Right lobe of liver (tissue), 6 donors: ENCODE results near the gene CEP128. TPM values are rescaled to one million over a fixed set of nuclear protein-coding genes. Genes with fewer than 3 reads are reported as not detected.

Source experiments
- ATAC-seq, 4 donors: fragments of 200-7000 bp; cut with Tn5 transposase; one replicate each; pipeline ENCODE4 v1.9.1; 2020; ENCODE audit warnings: mild to moderate bottlenecking in 4 of 4, moderate library complexity in 4 of 4
- DNase-seq, 3 donors: peaks; one replicate each; pipeline ENCODE4 v3.0.0-alpha.2; 2020
- H3K27ac ChIP-seq, 3 donors: fragments of 200-600 bp; one replicate each; pipeline ENCODE4 v1.8.0; 2022
- H3K27me3 ChIP-seq, 2 donors: fragments of 200-600 bp; one replicate each; pipeline ENCODE4 v1.8.0; 2022
- H3K36me3 ChIP-seq, 4 donors: fragments of 200-600 bp; sonication (generic) in 1 of 4; one replicate each; pipeline versions ENCODE4 v1.5.1 to v1.8.0; 2017 to 2022; ENCODE audit warnings: control low read depth in 1 of 4
- H3K4me1 ChIP-seq, 4 donors: fragments of 200-600 bp; sonication (generic) in 1 of 4; one replicate each; pipeline versions ENCODE4 v1.5.1 to v1.8.0; 2017 to 2022; ENCODE audit warnings: control low read depth in 1 of 4
- H3K4me3 ChIP-seq, 3 donors: fragments of 200-600 bp; one replicate each; pipeline ENCODE4 v1.8.0; 2022
- H3K9me3 ChIP-seq, 4 donors: fragments of 200-600 bp; sonication (generic) in 1 of 4; one replicate each; pipeline versions ENCODE4 v1.5.1 to v1.8.0; 2017 to 2022; ENCODE audit warnings: control low read depth in 1 of 4
- POLR2A ChIP-seq: fragments of 450-650 bp; IDR thresholded peaks from one replicate; pipeline ENCODE4 v1.6.1; 2017; ENCODE audit warnings: antibody characterized with exemption, mild to moderate bottlenecking
- WGBS: methylation state at CpG from one replicate; pipeline ENCODE4 v1.1.6; 2018; ENCODE audit warnings: low coverage, low lambda C conversion rate; ENCODE audit not compliant: insufficient coverage; ENCODE audit errors: missing lambda C conversion rate; 5-methylcytosine and 5-hydroxymethylcytosine counted together
- intact Hi-C, 2 donors: fragments of 100-400 bp; cut with DNase I; formaldehyde crosslinking; loops; one replicate each; pipeline versions ENCODE4 v1.11.2 to v1.14.1; 2022
- total RNA-seq, 6 experiments: library from RNA; depleted of rRNA in 2 of 6; stranded (reverse); fragments of >200 nt in 2 of 6; fragmentation: NEBNext Ultra II Directional in 3 of 6; extraction: Animal tissue kit (Norgen Biotek cat#: 25700) in 3 of 6; gene quantifications; one replicate each; pipeline versions ENCODE4 v1.1.0 to v1.2.4, GENCODE V29; 2016 to 2023
- TF ChIP-seq, protein P1 (sequence below), 4 donors: fragments of 200-600 bp in 3 of 4; fragments of 450-650 bp in 1 of 4; IDR thresholded peaks; one replicate each; pipeline versions ENCODE4 v1.5.1 to v1.8.0; 2016 to 2022; ENCODE audit warnings: antibody characterized with exemption in 4 of 4, mild to moderate bottlenecking in 2 of 4
- donor health status: DM: no; HTN: yes; CAD: no.
- donor health status: DM: no; HTN: no; CAD: no.
- donor health status: DM: no; HTN: no; CAD: no.
- donor health status: DM: no; HTN: yes; CAD: no.
- donor health status: DM: no; HTN: yes; CAD: no.

CEP128 gene
- total RNA-seq, 6 experiments from 2014 or later: 0.81 to 9.5 (median 1.7) TPM

DNA sequence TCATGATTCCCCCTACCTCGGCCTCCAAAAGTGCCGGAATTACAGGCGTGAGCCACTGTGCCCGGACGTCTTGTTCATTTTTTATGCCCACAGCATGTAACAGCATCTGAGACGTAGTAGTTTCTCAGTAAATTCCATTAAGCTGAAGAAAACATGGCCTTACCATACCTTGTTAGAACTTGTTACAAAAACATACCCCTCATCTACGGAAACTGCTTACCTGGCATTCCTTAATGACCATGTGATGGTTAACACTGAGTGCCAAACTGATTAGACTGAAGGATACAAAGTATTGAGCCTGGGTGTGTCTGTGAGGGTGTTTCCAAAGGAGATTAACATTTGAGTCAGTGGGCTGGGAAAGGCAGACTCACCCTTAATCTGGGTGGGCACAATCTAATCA, 186.8 kb downstream of the CEP128 start:
- intact Hi-C loops: no loop called here

DNA sequence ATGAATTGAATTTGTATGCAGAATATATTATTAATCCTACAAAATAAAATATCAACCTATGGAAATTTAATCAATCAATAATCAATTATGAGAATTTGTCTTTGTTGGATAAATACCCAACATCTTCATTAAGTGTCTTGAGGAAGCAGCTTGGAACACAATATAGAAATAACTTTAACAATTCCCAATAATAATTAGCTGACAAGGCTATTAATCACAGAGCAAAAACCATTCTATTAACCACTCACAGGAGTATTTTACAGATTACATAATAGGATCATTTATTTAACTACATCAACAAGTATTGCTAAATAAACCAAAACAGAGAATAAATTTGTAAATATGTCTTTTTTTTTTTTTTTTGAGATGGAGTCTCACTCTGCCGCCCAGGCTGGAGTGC, 190.3 kb downstream of the CEP128 start:
- intact Hi-C loops: no loop called here
- Histone ChIP-seq H3K9me3 (no peaks in the 10 kb centered on the region), H3K4me3 (no peak overlapping the region), H3K27ac (no peak overlapping the region), H3K4me1 (no peaks in the 10 kb centered on the region), H3K36me3 (no peaks in the 10 kb centered on the region), H3K27me3 (no peaks in the 10 kb centered on the region)
- 89% methylated on average over 1 of the region's 1 CpG for WGBS
- DNase-seq (no peak), ATAC-seq (no peak)
- TF ChIP-seq, protein P1, sequence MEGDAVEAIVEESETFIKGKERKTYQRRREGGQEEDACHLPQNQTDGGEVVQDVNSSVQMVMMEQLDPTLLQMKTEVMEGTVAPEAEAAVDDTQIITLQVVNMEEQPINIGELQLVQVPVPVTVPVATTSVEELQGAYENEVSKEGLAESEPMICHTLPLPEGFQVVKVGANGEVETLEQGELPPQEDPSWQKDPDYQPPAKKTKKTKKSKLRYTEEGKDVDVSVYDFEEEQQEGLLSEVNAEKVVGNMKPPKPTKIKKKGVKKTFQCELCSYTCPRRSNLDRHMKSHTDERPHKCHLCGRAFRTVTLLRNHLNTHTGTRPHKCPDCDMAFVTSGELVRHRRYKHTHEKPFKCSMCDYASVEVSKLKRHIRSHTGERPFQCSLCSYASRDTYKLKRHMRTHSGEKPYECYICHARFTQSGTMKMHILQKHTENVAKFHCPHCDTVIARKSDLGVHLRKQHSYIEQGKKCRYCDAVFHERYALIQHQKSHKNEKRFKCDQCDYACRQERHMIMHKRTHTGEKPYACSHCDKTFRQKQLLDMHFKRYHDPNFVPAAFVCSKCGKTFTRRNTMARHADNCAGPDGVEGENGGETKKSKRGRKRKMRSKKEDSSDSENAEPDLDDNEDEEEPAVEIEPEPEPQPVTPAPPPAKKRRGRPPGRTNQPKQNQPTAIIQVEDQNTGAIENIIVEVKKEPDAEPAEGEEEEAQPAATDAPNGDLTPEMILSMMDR (IDR thresholded peaks at IDR 0.05): no peak
- TF ChIP-seq POLR2A: no peak

More for the DNA sequence above, 186.8 kb downstream of the CEP128 start:
- ATAC-seq (no peak), DNase-seq (no peak)
- no peak overlapping the region for H3K4me3 ChIP-seq
- 94% methylated on average over 7 of the region's 7 CpGs for WGBS
- H3K4me1 ChIP-seq: no peaks in the 10 kb centered on the region
- H3K27ac ChIP-seq: no peak overlapping the region
- no peaks in the 10 kb centered on the region for H3K27me3 ChIP-seq
- H3K36me3 ChIP-seq: no peaks in the 10 kb centered on the region
- TF ChIP-seq, protein P1 (IDR thresholded peaks at IDR 0.05): no peak
- no peaks in the 10 kb centered on the region for H3K9me3 ChIP-seq

DNA sequence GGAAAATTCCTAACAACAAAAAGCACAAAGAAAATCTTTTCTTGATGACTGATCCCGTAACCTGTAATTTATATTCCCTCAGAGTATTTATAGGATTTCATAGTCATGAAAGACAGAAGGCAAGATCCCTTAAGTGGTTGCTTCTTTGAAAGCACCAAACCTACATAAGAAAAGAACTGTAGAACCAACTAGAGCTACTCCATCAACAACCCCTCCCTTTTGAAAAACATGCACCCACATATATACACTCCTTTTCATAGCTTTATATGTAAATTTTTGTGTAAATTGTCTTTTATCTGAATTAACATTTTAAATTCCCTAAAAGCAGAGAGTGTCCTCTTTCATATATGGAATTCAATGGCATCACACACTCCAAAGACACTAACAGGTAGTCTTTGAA, 215.3 kb downstream of the CEP128 start:
- H3K9me3 ChIP-seq: no peaks in the 10 kb centered on the region
- ATAC-seq (no peak), DNase-seq (no peak)
- no peak for TF ChIP-seq POLR2A
- TF ChIP-seq, protein P1 (IDR thresholded peaks at IDR 0.05): no peak
- no peaks in the 10 kb centered on the region for H3K36me3 ChIP-seq
- 100% methylated on average over 1 of the region's 1 CpG for WGBS
- no peaks in the 10 kb centered on the region for H3K27me3 ChIP-seq
- H3K4me3 ChIP-seq: no peak overlapping the region
- H3K4me1 ChIP-seq: no peaks in the 10 kb centered on the region
- intact Hi-C loops: no loop called here
- no peak overlapping the region for H3K27ac ChIP-seq

DNA sequence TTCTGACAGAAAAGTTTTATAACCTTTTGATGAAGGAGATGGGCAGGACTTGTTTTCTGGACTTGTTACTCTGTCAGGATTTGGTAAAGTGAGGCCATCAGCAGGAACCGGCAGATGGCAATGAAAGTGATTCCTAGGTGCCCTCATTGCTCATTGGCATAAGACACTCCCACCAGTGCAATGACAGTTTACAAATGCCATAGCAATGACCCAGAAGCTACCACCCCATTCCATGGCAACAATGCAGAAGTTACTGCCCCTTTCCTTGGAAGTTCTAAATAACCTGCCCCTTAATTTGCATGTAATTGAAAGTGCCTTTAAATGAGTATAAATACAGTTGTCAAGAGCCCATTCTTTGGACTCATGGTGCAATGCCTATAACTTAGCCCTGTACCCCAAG, 222.6 kb downstream of the CEP128 start:
- Histone ChIP-seq H3K36me3 (no peaks in the 10 kb centered on the region), H3K4me1 (no peaks in the 10 kb centered on the region), H3K27ac (no peak overlapping the region), H3K9me3 (no peaks in the 10 kb centered on the region), H3K4me3 (no peak overlapping the region), H3K27me3 (no peaks in the 10 kb centered on the region)
- TF ChIP-seq, protein P1 (IDR thresholded peaks at IDR 0.05): no peak
- TF ChIP-seq POLR2A: no peak
- intact Hi-C loops: no loop called here
- no peak for ATAC-seq
- DNase-seq: no peak
- WGBS: 83% methylated on average over 1 of the region's 1 CpG

DNA sequence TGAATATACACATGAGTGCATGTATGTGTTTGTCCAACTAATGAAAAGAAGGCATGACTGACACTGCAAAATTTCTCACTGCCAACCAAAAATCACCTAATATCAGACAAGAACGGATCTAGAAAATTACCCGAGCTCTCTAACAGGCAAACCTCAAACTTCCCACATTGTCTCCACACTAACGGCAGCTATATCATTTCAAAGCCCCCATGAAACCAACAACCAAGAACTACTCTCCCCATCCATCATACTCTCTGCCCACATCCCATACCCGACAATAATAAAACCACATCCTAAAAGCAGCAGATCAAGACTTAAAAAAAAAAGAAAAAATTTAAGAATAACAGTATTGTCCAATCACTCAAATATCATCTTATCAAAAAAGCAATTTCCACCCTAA, 227.1 kb downstream of the CEP128 start:
- ATAC-seq: no peak
- no peak overlapping the region for H3K27ac ChIP-seq

More for the DNA sequence above, 227.1 kb downstream of the CEP128 start:
- intact Hi-C loops: no loop called here
- Histone ChIP-seq H3K27me3 (no peaks in the 10 kb centered on the region), H3K4me1 (no peaks in the 10 kb centered on the region), H3K9me3 (no peaks in the 10 kb centered on the region), H3K36me3 (no peaks in the 10 kb centered on the region), H3K4me3 (no peak overlapping the region)
- WGBS: 74% methylated on average over 4 of the region's 4 CpGs
- DNase-seq: no peak
- TF ChIP-seq, protein P1 (IDR thresholded peaks at IDR 0.05): no peak
- TF ChIP-seq POLR2A: no peak
